Measurements from ENCODE around the gene MEAK7. TPM values are rescaled to one million over a fixed set of nuclear protein-coding genes. Genes with fewer than 3 reads are reported as not detected.

The MEAK7 gene
- total RNA-seq, 2 donors from 2014 or later: 13.8 to 23.2 TPM

DNA sequence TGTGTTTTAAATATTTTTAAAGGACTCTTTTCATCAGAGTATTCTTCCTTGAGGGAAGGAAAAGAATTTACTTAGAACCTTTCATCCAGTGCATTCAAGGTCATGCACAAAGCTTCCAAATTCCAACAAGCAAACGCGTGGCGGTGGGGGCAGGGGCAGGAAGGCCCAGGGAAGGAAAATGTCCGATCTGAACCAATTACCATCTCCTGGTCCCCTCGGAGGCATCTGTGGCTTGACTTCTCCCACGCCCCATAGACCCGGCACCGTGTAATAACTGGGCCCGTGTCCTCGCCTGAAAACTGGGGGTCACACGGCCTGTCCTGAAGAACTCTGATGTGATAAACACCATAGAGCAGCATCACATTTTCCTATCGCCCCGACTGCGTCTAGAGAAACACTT, 18.3 kb downstream of the MEAK7 start:
- Histone ChIP-seq H3K27me3 (replicated peaks; ENCODE audit: insufficient read depth) (no peaks in the 10 kb centered on the region), H3K9me3 (no peaks in the 10 kb centered on the region), H3K27ac (no peak overlapping the region), H3K36me3 (peaks cover 10% of the 10 kb centered on the region), H3K4me3 (no peak overlapping the region), H3K4me1 (ENCODE audit: control insufficient read depth in 1 of 2, low read depth in 2 of 2) (no peaks in the 10 kb centered on the region)
- TF ChIP-seq, protein P1, sequence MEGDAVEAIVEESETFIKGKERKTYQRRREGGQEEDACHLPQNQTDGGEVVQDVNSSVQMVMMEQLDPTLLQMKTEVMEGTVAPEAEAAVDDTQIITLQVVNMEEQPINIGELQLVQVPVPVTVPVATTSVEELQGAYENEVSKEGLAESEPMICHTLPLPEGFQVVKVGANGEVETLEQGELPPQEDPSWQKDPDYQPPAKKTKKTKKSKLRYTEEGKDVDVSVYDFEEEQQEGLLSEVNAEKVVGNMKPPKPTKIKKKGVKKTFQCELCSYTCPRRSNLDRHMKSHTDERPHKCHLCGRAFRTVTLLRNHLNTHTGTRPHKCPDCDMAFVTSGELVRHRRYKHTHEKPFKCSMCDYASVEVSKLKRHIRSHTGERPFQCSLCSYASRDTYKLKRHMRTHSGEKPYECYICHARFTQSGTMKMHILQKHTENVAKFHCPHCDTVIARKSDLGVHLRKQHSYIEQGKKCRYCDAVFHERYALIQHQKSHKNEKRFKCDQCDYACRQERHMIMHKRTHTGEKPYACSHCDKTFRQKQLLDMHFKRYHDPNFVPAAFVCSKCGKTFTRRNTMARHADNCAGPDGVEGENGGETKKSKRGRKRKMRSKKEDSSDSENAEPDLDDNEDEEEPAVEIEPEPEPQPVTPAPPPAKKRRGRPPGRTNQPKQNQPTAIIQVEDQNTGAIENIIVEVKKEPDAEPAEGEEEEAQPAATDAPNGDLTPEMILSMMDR (IDR thresholded peaks at IDR 0.05): no peak
- DNase-seq (ENCODE audit: low spot score): no peak
- no peak for ATAC-seq (ENCODE audit: insufficient number of reproducible peaks, low FRiP score, low read depth)

DNA sequence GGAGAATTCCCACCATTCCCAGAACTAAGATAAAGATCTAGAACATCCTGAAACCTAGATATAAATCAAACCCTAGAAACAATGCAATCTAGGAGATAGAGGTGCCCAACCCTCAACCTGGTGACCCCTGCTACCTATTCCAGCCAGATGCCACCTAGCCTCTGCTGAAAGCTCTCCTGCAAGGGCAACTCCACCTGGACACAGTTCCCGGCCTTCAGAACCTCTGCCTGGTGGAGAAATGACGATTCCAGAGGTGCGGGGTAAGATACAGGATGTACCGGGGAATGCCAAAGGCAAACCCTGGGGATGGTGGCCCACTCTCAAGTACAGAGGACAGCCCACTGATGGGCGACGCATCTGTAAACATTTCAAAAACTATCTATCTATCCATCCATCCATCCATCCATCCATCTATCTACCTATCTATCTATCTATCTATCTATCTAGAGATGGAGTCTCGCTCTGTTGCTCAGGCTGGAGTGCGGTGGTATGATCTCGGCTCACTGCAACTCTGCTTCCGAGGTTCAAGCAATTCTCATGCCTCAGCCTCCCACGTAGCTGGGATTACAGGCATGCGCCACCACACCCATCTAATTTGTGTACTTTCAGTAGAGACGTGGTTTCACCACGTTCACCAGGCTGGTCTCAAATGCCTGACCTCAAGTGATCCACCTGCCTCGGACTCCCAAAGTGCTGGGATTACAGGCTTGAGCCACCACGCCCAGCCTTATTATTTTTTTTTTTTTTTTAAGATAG, 19.0 kb downstream of the MEAK7 start:
- no peak for DNase-seq (ENCODE audit: low spot score)

GRCh38 chr16:84484579-84485254, 19.7 kb downstream of the MEAK7 start:
- H3K4me1 ChIP-seq (ENCODE audit: control insufficient read depth in 1 of 2, low read depth in 2 of 2): no peaks in the 10 kb centered on the region
- no peaks in the 10 kb centered on the region for H3K27me3 ChIP-seq (replicated peaks; ENCODE audit: insufficient read depth)
- H3K36me3 ChIP-seq: peaks cover 13% of the 10 kb centered on the region
- no peak for ATAC-seq (ENCODE audit: insufficient number of reproducible peaks, low FRiP score, low read depth)
- H3K27ac ChIP-seq: no peak overlapping the region
- TF ChIP-seq, protein P1 (IDR thresholded peaks at IDR 0.05): peak; percentile 49
- no peak for DNase-seq (ENCODE audit: low spot score)
- no peak overlapping the region for H3K4me3 ChIP-seq
- H3K9me3 ChIP-seq: no peaks in the 10 kb centered on the region

More for the DNA sequence above, 19.0 kb downstream of the MEAK7 start:
- TF ChIP-seq, protein P1 (IDR thresholded peaks at IDR 0.05): no peak
- Histone ChIP-seq H3K36me3 (peaks cover 10% of the 10 kb centered on the region), H3K27ac (no peak overlapping the region), H3K4me3 (no peak overlapping the region), H3K9me3 (no peaks in the 10 kb centered on the region), H3K27me3 (replicated peaks; ENCODE audit: insufficient read depth) (no peaks in the 10 kb centered on the region), H3K4me1 (ENCODE audit: control insufficient read depth in 1 of 2, low read depth in 2 of 2) (no peaks in the 10 kb centered on the region)
- ATAC-seq (ENCODE audit: insufficient number of reproducible peaks, low FRiP score, low read depth): no peak

GRCh38 chr16:84483882-84484565, 20.4 kb downstream of the MEAK7 start:
- Histone ChIP-seq H3K27ac (no peak overlapping the region), H3K4me1 (ENCODE audit: control insufficient read depth in 1 of 2, low read depth in 2 of 2) (no peaks in the 10 kb centered on the region), H3K4me3 (no peak overlapping the region), H3K27me3 (replicated peaks; ENCODE audit: insufficient read depth) (no peaks in the 10 kb centered on the region), H3K36me3 (peaks cover 15% of the 10 kb centered on the region), H3K9me3 (no peaks in the 10 kb centered on the region)
- TF ChIP-seq, protein P1 (IDR thresholded peaks at IDR 0.05): no peak
- ATAC-seq (ENCODE audit: insufficient number of reproducible peaks, low FRiP score, low read depth) (no peak), DNase-seq (ENCODE audit: low spot score) (no peak)
